ENCODE results near the gene OR52B2. TPM values are rescaled to one million over a fixed set of nuclear protein-coding genes. Genes with fewer than 3 reads are reported as not detected.

Gene OR52B2
- total RNA-seq, 1 donor from 2014 or later = not detected

DNA sequence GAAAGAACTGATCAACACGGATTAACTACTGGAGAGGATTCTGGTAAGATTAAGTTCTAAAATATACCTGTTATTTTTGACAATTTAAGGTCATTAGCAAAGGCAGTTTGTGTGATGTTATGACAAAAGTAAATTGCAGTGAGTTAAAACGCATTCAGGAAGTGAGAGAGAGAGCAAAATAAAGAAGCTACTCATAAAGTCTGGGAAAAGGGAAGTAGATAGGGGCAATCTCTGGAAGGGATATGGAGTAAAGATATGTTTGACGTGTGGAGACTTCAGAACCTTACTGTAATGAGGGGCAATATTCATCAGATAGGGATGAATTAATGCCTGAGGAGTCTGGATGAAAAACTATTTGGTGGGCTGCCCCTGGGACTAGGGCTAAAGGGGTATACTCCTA lies 45.9 kb downstream of the OR52B2 start:
- Histone ChIP-seq H3K36me3 (ENCODE audit: control insufficient read depth, insufficient read depth, low read length) (no peaks in the 10 kb centered on the region), H3K27me3 (ENCODE audit: control insufficient read depth, insufficient read depth, low read length) (no peaks in the 10 kb centered on the region), H3K4me3 (ENCODE audit: low read depth, low read length) (no peak overlapping the region)
- TF ChIP-seq, protein P1, sequence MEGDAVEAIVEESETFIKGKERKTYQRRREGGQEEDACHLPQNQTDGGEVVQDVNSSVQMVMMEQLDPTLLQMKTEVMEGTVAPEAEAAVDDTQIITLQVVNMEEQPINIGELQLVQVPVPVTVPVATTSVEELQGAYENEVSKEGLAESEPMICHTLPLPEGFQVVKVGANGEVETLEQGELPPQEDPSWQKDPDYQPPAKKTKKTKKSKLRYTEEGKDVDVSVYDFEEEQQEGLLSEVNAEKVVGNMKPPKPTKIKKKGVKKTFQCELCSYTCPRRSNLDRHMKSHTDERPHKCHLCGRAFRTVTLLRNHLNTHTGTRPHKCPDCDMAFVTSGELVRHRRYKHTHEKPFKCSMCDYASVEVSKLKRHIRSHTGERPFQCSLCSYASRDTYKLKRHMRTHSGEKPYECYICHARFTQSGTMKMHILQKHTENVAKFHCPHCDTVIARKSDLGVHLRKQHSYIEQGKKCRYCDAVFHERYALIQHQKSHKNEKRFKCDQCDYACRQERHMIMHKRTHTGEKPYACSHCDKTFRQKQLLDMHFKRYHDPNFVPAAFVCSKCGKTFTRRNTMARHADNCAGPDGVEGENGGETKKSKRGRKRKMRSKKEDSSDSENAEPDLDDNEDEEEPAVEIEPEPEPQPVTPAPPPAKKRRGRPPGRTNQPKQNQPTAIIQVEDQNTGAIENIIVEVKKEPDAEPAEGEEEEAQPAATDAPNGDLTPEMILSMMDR (IDR thresholded peaks at IDR 0.05; ENCODE audit: insufficient read depth, low read length, severe bottlenecking) = no peak
- DNase-seq (ENCODE audit: low read depth) (no peak), FAIRE-seq (no peak)

Other genes with a start within 250 kb of the OR52B2 start
- not detected in 2 replicates for gene OR56A3, start 228.1 kb downstream of the OR52B2 start, total RNA-seq
- gene OR56A5, start 201.8 kb downstream of the OR52B2 start, total RNA-seq = not detected in 2 replicates
- gene OR52L1, start 183.3 kb downstream of the OR52B2 start, total RNA-seq = 0.13 TPM in 1 of 2 replicates, not detected in the other
- not detected in 2 replicates for gene OR56A4, start 163.4 kb downstream of the OR52B2 start, total RNA-seq
- gene OR56A1, start 139.6 kb downstream of the OR52B2 start, total RNA-seq = not detected in 2 replicates
- gene OR56B4, start 62.6 kb downstream of the OR52B2 start, total RNA-seq = not detected in 2 replicates
- not detected in 2 replicates for gene OR52W1, start 28.9 kb upstream of the OR52B2 start, total RNA-seq
- not detected in 2 replicates for gene C11orf42, start 35.2 kb upstream of the OR52B2 start, total RNA-seq
- gene FHIP1B, start 64.3 kb upstream of the OR52B2 start, total RNA-seq = 7.4 and 10.4 TPM in 2 replicates
- 0.26 TPM in 1 of 2 replicates, not detected in the other for gene CNGA4, start 68.8 kb upstream of the OR52B2 start, total RNA-seq
- not detected in 2 replicates for gene CCKBR, start 89.5 kb upstream of the OR52B2 start, total RNA-seq
- 35.0 and 41.6 TPM in 2 replicates for gene CAVIN3, start 150.2 kb upstream of the OR52B2 start, total RNA-seq
- 1.1 and 3.2 TPM in 2 replicates for gene SMPD1, start 220.1 kb upstream of the OR52B2 start, total RNA-seq
- gene APBB1, start 248.8 kb upstream of the OR52B2 start, total RNA-seq = 1.7 and 1.8 TPM in 2 replicates